Stimulated activated CD8-positive, alpha-beta memory T cell treated with anti-CD3 and anti-CD28 coated beads, Interleukin-4, amount 100 ng/mL, for 1 hour (primary cell): ENCODE measurements around the gene PAXX.
A peak's percentile ranks its signal among the peaks of the same experiment; 100 is the strongest.

Experiments used
- DNase-seq, 2 donors: peaks; one replicate each; pipeline ENCODE4 v3.0.0-alpha.2; 2020; ENCODE audit warnings: low read depth in 2 of 2, low spot score in 1 of 2

The PAXX gene, protein sequence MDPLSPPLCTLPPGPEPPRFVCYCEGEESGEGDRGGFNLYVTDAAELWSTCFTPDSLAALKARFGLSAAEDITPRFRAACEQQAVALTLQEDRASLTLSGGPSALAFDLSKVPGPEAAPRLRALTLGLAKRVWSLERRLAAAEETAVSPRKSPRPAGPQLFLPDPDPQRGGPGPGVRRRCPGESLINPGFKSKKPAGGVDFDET

DNA sequence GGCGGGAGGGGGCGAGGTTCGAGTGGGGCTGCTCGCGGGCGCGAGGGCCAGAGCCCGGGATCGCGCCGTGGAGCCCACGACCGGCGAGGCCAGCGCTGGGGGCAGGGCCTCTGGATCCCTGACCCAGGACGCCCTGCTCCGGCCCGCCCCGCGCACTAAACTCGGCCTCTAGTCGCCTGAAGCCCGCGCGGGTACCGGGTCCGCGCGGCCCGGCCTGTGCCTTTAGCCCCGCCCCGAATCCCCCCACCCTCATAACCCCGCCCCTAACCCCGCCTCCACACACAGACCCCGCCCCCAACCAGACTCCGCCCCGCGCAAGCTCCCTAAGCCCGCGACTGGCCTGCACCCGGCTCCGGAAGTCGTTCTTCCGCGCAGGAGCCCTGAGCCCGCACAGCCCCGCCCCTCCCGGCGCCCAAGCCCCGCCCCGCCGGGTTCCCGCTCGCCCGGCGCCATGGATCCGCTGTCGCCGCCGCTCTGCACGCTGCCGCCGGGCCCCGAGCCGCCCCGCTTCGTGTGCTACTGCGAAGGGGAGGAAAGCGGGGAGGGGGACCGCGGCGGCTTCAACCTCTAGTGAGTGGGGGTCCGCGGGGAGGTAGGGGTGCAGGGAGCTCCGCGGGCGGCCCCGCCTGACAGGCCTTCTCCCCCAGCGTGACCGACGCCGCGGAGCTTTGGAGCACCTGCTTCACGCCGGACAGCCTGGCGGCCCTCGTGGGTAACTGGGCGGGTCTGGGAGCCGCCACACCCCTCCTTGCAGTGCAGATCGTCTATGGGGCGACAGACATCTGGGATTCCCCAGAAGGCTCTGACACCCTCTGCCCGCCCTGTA is at the start of gene PAXX:
Gene PAXX, plus strand, starts transcription at position 430 of the 826 bp plus-strand sequence. Its CDS starts 22 bp downstream, at position 452.
- DNase-seq, result peak; percentile 88 to 89

DNA sequence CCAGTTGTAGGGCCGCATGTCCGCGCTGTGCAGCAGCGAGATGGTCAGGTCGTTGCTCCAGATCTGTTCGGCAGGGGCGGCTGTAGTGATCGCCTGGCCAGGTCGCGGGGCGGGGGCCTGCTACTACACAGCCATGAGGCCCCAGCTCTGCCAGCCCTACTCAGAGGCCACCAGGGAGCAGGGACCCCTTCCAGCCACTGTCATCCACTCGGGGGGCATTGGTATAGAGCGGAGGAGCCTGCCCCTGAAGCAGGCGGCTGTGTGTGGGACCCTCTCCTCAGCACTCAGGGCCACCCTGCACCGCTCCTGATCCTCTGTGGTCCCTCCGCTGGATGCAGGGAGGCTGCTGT is 49.4 kb upstream of the PAXX start:
- no peak for DNase-seq

DNA sequence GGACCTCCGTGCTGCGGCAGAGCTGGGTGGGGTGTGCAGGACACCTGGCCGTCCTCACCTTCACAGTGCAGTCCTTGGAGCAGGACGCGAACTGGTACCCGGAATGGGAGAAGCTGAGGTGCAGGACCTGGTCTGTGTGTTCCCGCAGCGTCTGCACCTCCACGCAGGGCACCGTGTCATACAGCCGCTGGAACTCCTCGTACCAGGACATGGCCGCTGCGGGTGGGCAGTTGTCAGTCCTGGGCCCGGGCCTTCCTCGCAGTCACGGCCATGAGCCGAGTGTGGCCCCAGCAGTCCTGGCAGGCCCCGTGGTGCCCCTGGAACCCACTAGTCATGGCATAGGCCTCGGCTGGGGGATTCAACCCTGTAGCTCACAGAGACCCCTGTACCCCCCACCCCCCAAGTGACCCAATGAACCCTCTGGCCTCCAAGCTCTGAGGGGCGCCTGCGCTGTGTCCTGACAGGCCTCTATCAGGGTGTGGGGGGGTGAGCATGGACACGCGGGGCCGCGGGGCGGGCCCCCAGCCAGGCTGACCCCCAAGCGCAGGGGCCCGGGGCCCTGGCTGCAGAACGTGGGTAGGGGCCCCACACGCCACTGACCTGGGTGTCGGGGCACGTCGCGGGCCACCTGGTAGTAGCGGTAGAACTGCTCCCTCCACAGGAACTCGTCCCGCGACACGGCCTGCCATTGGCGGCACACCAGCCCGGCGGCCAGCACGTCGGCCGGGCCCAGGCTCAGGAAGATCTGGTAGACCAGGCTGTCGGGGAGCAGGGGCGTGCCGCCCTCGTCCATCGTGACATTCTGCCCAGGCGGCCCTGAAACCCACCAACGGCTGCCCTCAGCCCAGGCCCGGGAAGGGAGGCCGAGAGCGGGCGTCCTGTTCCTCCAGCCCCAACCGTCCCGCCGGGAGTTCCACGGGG is 48.7 kb upstream of the PAXX start:
- DNase-seq, result no peak

DNA sequence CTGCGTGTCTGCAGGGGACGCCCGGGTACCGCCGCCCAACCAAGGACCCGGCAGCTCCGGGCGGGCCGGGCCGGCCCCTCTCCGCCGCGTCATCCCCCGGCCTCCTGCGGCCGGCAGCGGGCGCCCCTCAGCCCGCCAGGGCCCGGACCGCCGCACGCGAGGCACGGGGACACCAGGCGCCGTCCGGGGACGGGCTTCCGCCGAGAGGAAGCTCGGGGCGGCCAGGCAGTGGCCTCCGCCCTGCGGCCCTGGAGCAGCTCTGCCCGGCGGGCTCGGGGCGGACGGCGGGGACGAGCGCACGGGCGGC is 48.1 kb upstream of the PAXX start:
- DNase-seq, result no peak

DNA sequence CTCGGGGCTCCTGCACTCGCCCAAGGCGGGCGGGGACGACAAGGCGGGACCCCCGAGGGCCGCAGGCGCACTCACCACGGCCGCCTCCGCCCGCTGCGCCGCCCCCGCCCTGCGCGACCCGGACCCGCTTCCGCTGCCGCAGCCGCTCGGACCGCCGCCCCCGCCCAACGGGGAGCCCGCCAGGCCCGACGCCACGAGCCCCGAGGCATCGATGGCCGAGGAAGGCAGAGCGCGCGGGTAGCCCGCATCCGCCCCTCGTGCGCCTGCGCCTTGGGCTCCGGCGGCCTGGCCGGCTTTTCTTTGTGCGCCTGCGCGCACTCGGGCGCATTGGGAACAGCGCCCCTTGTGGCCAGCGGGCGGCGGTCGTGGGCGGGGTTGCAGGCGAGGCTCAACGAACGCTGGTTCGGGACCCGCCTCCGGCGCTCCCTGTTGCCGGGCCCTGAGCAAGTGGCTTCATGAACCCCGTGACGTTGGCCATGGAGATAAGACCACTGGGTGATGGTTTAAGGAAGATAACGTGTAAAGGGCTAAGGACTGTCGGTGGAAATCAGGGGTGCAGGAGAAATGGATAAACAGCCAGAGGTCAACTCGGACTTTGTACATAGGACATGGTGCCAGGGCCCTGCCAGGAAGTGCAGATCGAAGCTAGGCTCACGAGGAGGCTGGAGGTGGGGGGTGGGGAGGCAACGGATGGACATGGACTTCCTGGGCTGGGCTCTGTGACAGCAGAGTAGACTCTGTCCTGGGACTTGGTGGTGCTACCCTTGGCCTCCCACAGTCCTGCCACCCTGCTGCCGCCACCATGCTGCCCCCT is 47.5 kb upstream of the PAXX start, which contains the start of the genes C8G and FBXW5:
Gene C8G, plus strand, starts transcription at position 725 of the 814 bp plus-strand sequence. Its CDS starts 78 bp downstream, at position 803.
Gene FBXW5, minus strand, starts transcription at position 220 of the 814 bp plus-strand sequence. CDS start 655 bp downstream, outside the sequence.
- DNase-seq, result peak; percentile 75 to 88

DNA sequence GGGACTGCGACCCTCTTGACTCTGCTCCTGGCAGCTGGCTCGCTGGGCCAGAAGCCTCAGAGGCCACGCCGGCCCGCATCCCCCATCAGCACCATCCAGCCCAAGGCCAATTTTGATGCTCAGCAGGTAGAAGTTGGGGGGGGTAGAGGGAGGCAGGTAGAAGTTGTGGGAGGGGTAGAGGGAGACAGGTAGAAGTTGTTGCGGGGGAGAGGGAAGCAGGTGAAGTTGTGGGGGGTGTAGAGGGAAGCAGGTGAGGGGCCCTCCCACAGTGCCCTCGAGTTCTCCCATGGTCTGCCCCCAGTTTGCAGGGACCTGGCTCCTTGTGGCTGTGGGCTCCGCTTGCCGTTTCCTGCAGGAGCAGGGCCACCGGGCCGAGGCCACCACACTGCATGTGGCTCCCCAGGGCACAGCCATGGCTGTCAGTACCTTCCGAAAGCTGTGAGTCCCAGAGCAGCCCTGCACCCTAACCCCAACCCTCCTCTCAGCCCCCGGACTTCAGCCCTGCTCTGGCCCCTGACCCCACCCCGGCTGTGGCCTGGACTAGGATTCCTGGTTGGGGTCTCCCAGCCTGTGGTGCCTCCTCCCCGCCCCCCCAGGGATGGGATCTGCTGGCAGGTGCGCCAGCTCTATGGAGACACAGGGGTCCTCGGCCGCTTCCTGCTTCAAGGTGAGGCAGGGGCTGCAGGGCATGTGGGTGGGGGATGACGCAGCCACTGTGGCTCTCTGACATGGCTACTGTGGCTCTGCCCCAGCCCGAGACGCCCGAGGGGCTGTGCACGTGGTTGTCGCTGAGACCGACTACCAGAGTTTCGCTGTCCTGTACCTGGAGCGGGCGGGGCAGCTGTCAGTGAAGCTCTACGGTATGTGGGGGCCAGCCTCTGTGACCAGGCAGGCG is 46.6 kb upstream of the PAXX start:
- no peak for DNase-seq

DNA sequence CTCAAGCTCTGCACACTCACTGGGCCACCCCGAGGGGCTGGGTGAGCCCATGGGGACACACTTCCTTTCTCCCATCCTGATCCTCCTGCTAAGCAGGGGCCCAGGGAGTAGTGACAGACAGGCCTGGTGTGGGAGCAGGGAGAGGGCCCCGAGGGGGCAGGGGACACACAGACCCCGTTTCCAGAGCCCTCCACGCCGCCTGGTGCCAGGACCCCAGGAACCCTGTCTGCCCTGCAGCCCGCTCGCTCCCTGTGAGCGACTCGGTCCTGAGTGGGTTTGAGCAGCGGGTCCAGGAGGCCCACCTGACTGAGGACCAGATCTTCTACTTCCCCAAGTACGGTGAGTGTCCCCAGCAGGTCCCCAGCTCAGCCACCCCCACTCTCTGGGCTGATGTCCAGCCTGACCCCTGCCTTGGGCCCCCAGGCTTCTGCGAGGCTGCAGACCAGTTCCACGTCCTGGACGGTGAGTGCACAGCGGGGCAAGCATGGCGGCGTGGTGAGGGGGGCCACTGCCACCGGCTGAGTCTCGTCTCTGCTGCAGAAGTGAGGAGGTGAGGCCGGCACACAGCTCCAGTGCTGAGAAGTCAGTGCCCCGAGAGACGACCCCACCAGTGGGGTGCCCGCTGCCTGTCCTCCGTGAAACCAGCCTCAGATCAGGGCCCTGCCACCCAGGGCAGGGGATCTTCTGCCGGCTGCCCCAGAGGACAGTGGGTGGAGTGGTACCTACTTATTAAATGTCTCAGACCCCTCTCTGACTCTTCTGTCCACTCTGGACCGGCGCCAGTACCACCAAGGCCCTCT is 45.8 kb upstream of the PAXX start:
- DNase-seq, result no peak

DNA sequence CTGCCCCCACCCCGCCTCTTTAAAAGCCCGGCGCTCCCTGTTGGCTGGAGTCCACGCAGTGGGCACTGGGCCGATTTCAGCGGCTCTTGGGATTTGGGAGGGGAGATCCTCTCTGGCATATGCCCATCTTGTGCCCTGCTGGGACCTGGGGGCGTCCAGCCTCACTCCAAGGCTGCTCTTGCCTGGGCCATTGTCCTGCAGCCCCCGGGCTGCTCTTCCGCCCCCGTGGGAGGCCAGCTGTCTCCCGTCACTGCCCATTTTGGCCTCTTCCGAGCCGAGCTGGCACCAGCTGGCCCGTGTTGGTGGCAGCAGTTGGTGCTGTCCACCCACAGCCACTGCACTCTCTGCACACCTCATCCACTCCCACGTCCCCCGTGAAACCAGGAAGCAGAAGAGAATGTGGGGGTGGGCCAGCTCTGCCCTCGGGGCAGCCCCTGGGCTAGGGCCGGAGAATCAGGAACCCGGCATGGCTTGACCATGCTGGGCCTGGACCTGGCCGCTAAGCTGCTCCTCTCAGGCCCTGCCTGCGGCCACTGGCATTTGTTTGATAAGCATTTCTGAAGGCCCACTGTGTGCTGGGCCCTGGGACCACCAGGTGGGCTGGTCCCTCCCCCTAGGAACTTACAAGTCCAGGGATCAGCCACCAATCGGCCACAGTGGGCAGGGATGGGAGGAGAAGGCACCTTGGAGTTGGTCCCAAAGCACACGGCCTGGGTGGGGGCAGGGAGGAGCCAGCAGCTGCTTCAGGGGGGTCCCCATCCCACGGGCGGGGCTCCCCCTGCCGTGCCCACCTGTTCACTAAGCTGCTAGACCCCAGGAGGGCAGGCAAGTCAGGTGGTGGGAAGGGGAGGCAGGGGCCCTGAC is 45.0 kb upstream of the PAXX start:
- no peak for DNase-seq

DNA sequence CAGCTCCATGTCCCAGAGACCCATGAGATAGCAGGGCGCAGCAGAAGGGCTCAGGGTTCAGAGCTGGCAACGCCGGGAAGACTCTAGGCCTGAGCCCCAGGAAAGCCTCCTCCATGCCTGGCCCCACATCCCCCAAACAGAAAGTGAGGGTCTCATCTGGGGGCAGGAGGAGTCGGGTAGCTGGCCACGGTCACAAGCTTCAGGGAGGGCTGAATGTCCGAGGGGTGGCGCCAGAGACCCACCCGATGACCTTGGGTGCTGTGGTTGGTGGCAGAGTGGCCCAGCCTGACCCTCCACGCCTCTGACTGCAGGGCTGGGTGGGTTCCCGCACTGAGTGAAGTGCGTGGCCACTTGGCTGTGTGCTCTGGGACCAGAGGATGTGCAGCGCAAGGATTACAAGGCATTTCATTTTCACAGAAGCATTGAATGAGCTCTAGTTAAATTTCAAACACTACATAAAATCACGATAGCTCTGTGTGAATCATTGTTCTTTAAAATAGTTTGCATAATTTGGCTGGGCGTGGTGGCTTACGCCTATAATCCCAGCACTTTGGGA is 44.2 kb upstream of the PAXX start:
- no peak for DNase-seq

DNA sequence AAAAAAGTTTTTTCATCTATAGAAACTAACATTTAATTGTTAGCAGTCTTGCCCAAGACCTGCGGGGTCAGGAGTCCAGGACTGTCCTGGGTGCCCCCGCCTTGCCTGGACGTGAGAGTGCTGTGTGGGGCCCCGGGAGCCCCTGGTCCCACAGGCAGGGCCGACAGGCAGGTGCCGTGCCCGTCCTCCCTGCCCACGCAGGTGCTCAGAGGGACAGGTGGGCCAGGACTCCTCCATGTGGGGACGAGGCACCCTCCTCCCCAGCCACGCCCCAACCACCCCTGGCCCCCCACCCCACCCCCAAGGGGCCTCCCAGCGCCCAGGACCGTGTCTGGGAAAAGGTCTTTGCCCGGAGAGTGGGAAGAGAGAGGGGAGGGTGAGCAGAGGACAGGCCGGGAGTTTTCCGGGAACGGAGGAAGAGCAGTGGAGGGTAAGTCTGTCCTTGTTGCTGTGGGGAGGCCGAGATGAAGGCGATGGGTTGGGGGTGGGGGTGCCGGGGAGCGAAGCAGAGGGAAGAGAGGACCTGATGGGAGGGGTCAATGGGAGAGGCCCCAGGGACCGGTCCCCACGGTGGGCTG is 42.9 kb upstream of the PAXX start:
- DNase-seq, result no peak

DNA sequence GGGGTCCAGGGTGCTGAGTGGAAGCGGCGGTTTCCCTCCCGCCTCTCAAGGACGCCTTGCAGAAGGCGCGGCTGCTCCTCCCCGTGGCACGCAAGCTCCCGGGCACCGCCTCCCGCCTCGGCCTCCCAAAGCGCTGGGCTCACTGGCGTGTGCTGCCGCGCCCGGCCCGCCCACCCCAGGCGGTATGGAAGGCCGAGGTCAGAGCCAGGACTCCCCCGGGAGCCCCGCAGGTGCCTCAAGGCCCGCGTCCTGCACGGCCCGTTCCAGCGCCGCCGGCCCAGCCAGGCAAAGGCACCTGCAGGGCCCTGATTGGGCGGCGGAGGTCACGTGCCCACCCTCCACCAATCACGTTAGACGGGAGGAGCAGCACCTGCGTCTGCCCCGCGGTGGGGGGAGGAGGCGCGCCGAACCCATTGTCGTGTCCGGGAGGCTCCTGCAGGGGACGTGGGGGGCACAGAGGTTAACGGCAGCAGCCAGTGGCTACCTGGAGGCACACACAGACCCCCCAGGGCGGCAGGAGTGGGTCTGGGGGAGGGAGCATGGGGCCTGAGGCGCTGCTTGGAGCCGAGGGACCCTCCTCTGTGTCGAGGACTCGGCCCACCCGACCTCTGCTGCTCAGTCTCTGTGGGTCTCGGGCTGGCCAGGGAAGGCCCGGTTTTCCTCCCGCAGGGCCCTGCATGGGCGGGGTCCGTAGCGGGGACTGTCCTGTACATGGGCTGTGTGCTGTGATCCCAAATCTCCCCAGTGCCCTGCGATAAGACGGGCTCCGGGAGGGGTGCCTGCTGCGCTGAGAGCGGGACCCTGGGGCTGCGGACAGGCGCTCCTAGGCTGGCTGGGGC is 42.2 kb upstream of the PAXX start:
- DNase-seq, result peak; percentile 89 to 94

DNA sequence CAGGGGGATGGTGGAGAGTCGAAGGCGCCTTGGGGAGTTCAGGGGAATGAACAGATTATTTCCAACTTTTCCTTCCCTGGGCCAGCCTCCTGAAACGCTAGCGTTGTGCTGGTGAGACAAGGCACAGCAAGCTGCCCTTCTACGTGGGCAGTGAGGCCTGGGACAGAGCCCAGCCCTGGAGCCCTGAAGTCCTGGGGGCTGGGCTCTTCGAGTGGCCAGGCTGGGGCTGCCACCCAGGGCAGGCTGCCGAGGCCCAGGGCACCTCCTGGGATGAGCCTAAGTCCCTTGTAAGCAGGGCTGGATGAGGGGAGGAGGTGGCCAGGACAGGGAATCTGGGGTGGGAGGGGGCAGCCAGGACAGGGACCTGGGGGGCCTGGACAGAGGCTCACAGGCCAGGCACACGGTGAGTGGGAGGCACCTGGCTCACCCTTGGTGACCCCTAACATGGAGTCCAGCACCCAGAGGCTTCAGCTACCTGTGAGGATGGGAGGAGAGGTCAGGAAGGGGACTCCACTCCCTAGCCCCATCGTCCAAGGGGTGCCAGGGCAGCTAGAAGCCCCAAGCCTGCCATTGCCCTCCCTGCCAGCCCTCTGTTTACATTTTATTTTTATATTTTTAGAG is 41.5 kb upstream of the PAXX start:
- no peak for DNase-seq

DNA sequence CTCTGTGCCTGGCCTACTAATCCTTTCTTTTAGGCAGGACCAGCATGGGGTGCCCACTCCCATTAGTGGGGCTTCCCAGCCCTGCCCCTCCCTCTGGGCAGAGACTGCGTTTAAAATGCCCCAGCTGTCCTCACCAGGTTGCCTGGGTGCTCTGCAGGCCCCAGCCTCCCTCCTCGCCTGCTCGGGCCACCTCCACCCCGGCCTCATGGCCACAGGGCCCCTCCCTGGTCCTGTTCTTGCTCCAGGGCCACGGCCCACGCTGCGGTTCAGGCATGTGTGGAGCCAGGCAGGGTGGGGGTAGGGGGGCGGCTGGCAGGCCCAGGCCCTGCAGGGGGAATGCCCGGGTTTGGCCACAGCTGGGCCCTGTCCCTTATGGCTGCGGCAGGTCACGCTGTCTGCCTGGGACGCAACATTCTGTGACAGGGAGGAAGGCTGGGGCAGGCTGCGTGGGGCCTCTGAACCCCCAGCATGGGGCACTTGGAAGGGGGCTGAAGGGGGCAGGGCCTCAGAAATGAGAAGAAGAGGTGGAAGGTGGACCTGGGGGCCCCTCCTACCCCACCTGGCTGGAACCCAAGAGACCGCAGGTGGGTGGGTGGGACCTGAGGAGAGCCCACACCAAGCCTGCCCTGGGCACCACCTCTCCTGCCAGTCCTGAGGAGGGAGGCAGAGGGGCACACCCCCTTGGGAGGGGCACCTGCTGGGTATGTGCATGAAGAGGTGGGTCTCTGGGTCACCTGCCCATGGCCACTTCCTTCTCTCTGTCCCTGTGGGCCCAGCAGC is 40.5 kb upstream of the PAXX start, which contains the start of gene LCN12:
Gene LCN12, plus strand, starts transcription at position 733 of the 780 bp plus-strand sequence. CDS start 55 bp downstream, outside the sequence.
- no peak for DNase-seq

DNA sequence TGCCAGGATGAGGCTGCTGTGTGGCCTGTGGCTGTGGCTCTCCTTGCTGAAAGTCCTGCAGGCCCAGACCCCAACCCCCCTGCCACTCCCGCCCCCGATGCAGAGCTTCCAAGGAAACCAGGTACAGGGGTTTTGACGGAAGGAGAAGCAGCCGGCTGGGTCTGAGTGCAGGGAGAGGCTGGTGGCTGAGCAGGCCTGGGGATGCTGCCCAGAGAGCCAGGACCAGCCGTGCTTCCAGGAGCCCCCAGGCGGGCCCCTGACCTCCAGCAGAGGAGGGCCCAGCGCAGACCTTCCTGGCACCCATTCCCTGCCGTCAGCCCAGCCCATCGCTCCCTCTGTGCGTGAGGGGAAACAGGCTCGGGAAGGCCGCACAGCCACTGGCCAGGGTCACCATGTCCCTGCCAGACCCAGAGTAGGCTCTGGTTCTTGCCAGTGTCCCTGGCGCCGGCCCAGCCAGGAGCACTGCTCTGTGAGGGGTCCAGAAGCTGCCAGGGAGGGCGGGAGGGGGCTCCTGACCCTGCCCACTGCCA is 39.8 kb upstream of the PAXX start:
- no peak for DNase-seq
